Keratinocyte (primary cell): ENCODE measurements around the gene SORBS1. TPM values are rescaled to one million over a fixed set of nuclear protein-coding genes. Genes with fewer than 3 reads are reported as not detected.

Source experiments
- DNase-seq: peaks from one replicate; pipeline ENCODE4 v3.0.0-alpha.2; 2011; ENCODE audit warnings: low read depth, missing footprints, low spot score
- FAIRE-seq: peaks from 2 replicates; lab custom pipeline; 2011; peaks lifted over from hg19 to GRCh38; lab: Jason Lieb, UNC
- H2AFZ ChIP-seq: 2 replicates; pipeline ENCODE4 v1.6.0; 2012; ENCODE audit warnings: low read length, control low read depth, inconsistent platforms; ENCODE audit not compliant: control insufficient read depth
- H3K27ac ChIP-seq: 2 replicates; pipeline ENCODE4 v1.5.1; 2011; ENCODE audit warnings: low read length; ENCODE audit not compliant: control insufficient read depth, insufficient read depth
- H3K27me3 ChIP-seq: 3 replicates; pipeline ENCODE4 v1.6.0; 2011; ENCODE audit warnings: low read length; ENCODE audit not compliant: control insufficient read depth, insufficient read depth; ENCODE audit errors: extremely low read depth
- H3K36me3 ChIP-seq, 2 experiments: 2 replicates in 1 of 2; 3 replicates in 1 of 2; pipeline ENCODE4 v1.5.1; 2011; ENCODE audit warnings: low read length in 2 of 2, mild to moderate bottlenecking in 1 of 2; ENCODE audit not compliant: control insufficient read depth in 2 of 2, insufficient read depth in 2 of 2; ENCODE audit errors: extremely low read depth in 1 of 2
- H3K4me1 ChIP-seq: 3 replicates; pipeline ENCODE4 v1.5.1; 2011; ENCODE audit warnings: low read length; ENCODE audit not compliant: control insufficient read depth, insufficient read depth; ENCODE audit errors: extremely low read depth
- H3K4me2 ChIP-seq: 3 replicates; pipeline ENCODE4 v1.6.0; 2011; ENCODE audit warnings: low read depth, low read length; ENCODE audit not compliant: control insufficient read depth, insufficient read depth; ENCODE audit errors: extremely low read depth
- H3K4me3 ChIP-seq, 3 experiments: fragments of 200-600 bp in 1 of 3; sonication (generic) in 1 of 3; 2 replicates in 2 of 3; 3 replicates in 1 of 3; pipeline ENCODE4 v1.5.1; 2011 to 2016; ENCODE audit warnings: low read length in 3 of 3, mild to moderate bottlenecking in 3 of 3, control low read depth in 2 of 3, inconsistent platforms in 1 of 3, low read depth in 1 of 3, mixed read lengths in 1 of 3, mixed run types in 1 of 3, moderate library complexity in 1 of 3; ENCODE audit not compliant: control insufficient read depth in 2 of 3, insufficient read depth in 2 of 3; ENCODE audit errors: extremely low read depth in 1 of 3
- H3K79me2 ChIP-seq: 2 replicates; pipeline ENCODE4 v1.6.0; 2012; ENCODE audit warnings: low read length; ENCODE audit not compliant: control insufficient read depth, insufficient read depth
- H3K9ac ChIP-seq: 3 replicates; pipeline ENCODE4 v1.6.0; 2011; ENCODE audit warnings: low read length; ENCODE audit not compliant: control insufficient read depth, insufficient read depth; ENCODE audit errors: extremely low read depth
- H3K9me1 ChIP-seq: 3 replicates; pipeline ENCODE4 v1.6.0; 2011; ENCODE audit warnings: low read length; ENCODE audit not compliant: control insufficient read depth, insufficient read depth; ENCODE audit errors: extremely low read depth
- H3K9me3 ChIP-seq: 2 replicates; pipeline ENCODE4 v1.5.1; 2012; ENCODE audit warnings: low read depth, low read length; ENCODE audit not compliant: control insufficient read depth
- H4K20me1 ChIP-seq: 3 replicates; pipeline ENCODE4 v1.6.0; 2011; ENCODE audit warnings: low read length; ENCODE audit not compliant: control insufficient read depth, insufficient read depth; ENCODE audit errors: extremely low read depth
- EZH2 ChIP-seq: IDR thresholded peaks from one replicate; pipeline ENCODE4 v1.6.1; 2012; ENCODE audit warnings: inconsistent platforms, mild to moderate bottlenecking, low read length, moderate library complexity
- dilution Hi-C: fragments of 300-500 bp; cut with MboI; formaldehyde crosslinking; loops from one replicate; pipeline ENCODE4 v1.7.0; 2020; ENCODE audit warnings: low sequenced_read_pairs; ENCODE audit not compliant: extremely low pct_ligation_motif_present
- polyA plus RNA-seq, 5 experiments: library from polyadenylated mRNA; depleted of rRNA in 3 of 5; stranded (reverse) in 3 of 5; stranded (forward) in 1 of 5; unstranded in 1 of 5; fragments of >200 nt; gene quantifications; 1 replicate in 1 of 5; 2 replicates in 3 of 5; 3 replicates in 1 of 5; pipeline versions ENCODE4 v1.2.1 to v1.2.3, GENCODE V29; 2011 to 2012; ENCODE audit warnings: missing spikeins in 2 of 5, low read depth in 1 of 5, low replicate concordance in 1 of 5
- TF ChIP-seq, protein P1 (sequence below), 3 experiments: IDR thresholded peaks in 1 of 3; conservative IDR thresholded peaks in 1 of 3; optimal IDR thresholded peaks in 1 of 3; 2 replicates in 2 of 3; 3 replicates in 1 of 3; pipeline versions ENCODE3 to v1.5.1; 2011; ENCODE audit warnings: low read length in 3 of 3, mild to moderate bottlenecking in 3 of 3, moderate library complexity in 2 of 3, control low read depth in 1 of 3, inconsistent platforms in 1 of 3; ENCODE audit not compliant: insufficient read depth in 2 of 3; ENCODE audit errors: extremely low read depth in 1 of 3

Gene SORBS1
- polyA plus RNA-seq, 1 donor (not counting 4 experiments of a cell fraction or from before 2014, with no cell fraction given), result 0.42 TPM

DNA sequence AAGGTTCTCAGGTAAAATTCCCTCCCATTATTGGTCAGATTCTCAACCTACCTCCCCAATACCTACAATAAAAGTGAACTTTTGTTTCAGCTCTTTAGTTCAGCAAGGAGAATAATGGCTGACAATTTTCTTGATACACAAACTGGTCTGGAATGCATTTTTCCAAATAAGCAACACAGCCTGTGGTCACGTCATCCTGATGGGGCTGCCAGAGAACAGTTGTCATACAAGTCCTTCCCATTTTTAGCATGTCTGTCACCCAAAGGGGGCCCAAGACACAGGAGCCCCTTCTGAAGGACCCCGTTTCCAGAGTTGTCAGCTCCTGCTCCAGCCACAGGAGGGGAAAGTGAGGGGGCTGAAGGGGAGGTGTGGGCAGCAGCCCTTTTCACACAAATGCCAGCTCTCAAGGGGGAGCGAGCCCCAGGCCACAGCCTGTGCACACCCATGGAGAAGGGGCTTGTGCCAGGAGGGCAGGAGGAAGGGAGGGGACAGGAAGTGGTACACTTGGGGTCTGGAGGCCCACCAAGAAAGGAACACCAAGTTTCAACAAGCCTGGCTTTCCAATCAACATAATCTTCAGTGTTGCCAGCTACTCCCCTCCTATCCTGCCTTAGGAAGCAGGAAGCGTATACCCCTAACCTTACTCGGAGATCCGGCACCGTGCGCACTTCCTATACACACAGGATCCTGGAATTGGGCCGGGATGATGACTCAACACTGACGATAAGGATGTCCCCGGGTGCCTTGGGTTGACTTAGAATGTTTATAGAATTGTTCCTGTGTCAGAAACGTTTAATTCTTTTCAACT lies 227.0 kb downstream of the SORBS1 start:
- H3K9ac ChIP-seq, result no peak overlapping the region

DNA sequence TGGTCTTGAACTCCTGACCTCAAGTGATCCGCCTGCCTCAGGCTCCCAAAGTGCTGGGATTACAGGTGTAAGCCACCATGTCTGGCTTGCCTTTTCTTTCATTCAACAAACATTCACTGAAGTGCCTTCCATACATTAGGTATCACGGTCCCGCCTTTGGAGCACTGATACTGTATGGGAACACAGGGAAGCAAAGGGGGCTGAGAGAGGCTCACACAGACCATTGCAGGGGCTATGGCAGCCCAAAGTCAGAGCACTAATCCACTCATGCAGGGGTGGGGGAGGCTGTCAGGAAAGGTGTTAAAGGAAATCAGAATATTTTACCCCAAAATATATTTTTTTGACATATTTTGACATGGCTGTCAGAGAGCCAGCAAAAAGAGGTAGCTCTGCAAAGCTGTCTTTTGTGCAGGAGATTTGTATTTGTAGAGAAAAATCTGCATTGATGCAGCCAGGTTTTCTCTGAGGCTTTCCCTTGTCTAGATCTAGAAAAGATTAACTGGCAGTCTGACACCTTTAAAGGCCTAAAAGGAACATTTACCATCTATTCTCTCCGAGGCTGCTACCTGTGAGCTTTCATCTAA lies 228.4 kb downstream of the SORBS1 start:
- H3K9ac ChIP-seq, result no peak overlapping the region
- H3K27me3 ChIP-seq, result no peaks in the 10 kb centered on the region
- no peaks in the 10 kb centered on the region for H3K79me2 ChIP-seq
- H3K36me3 ChIP-seq, result no peaks in the 10 kb centered on the region
- H4K20me1 ChIP-seq, result no peaks in the 10 kb centered on the region
- H3K4me3 ChIP-seq, result no peak overlapping the region
- H2AFZ ChIP-seq, result no peak overlapping the region
- FAIRE-seq, result no peak
- no peak for TF ChIP-seq EZH2
- TF ChIP-seq, protein P1, sequence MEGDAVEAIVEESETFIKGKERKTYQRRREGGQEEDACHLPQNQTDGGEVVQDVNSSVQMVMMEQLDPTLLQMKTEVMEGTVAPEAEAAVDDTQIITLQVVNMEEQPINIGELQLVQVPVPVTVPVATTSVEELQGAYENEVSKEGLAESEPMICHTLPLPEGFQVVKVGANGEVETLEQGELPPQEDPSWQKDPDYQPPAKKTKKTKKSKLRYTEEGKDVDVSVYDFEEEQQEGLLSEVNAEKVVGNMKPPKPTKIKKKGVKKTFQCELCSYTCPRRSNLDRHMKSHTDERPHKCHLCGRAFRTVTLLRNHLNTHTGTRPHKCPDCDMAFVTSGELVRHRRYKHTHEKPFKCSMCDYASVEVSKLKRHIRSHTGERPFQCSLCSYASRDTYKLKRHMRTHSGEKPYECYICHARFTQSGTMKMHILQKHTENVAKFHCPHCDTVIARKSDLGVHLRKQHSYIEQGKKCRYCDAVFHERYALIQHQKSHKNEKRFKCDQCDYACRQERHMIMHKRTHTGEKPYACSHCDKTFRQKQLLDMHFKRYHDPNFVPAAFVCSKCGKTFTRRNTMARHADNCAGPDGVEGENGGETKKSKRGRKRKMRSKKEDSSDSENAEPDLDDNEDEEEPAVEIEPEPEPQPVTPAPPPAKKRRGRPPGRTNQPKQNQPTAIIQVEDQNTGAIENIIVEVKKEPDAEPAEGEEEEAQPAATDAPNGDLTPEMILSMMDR (optimal IDR thresholded peaks at IDR 0.05 in 1 of 3, IDR thresholded peaks at IDR 0.05 in 1 of 3, conservative IDR thresholded peaks at IDR 0.05 in 1 of 3; ENCODE audit: extremely low read depth in 1 of 3, insufficient read depth in 2 of 3, low read length in 3 of 3), result no peak
- H3K9me3 ChIP-seq, result no peaks in the 10 kb centered on the region
- H3K9me1 ChIP-seq, result peaks cover 2% of the 10 kb centered on the region
- DNase-seq, result no peak
- H3K27ac ChIP-seq, result no peak overlapping the region
- dilution Hi-C loops, result no loop called here
- H3K4me1 ChIP-seq, result peaks cover 16% of the 10 kb centered on the region
- H3K4me2 ChIP-seq, result no peak overlapping the region

More for the DNA sequence above, 227.0 kb downstream of the SORBS1 start:
- H3K27me3 ChIP-seq, result no peaks in the 10 kb centered on the region
- peak overlapping the region; percentile 92 for H2AFZ ChIP-seq
- peaks cover 2% of the 10 kb centered on the region for H3K9me1 ChIP-seq
- H3K4me1 ChIP-seq, result peaks cover 16% of the 10 kb centered on the region
- peak; percentile 69 for FAIRE-seq
- no peaks in the 10 kb centered on the region for H3K79me2 ChIP-seq
- DNase-seq, result peak; percentile 23
- peak overlapping the region; percentile 50 for H3K27ac ChIP-seq
- H3K9me3 ChIP-seq, result no peaks in the 10 kb centered on the region
- no peaks in the 10 kb centered on the region for H3K36me3 ChIP-seq
- H4K20me1 ChIP-seq, result no peaks in the 10 kb centered on the region
- H3K4me3 ChIP-seq, result no peak overlapping the region
- peak overlapping the region; percentile 68 for H3K4me2 ChIP-seq
- TF ChIP-seq, protein P1 (optimal IDR thresholded peaks at IDR 0.05 in 1 of 3, IDR thresholded peaks at IDR 0.05 in 1 of 3, conservative IDR thresholded peaks at IDR 0.05 in 1 of 3; ENCODE audit: extremely low read depth in 1 of 3, insufficient read depth in 2 of 3, low read length in 3 of 3), result no peak
- TF ChIP-seq EZH2, result no peak
- dilution Hi-C loops, result no loop called here
